Neuron (in vitro differentiated cells): ENCODE data around the gene DTHD1.

Experiments
- H2AFZ ChIP-seq: one replicate; pipeline ENCODE4 v1.6.1; 2013; ENCODE audit warnings: low read depth, mild to moderate bottlenecking, inconsistent platforms, low read length, moderate library complexity
- H3K27me3 ChIP-seq: one replicate; pipeline ENCODE4 v1.6.1; 2013; ENCODE audit warnings: low read length; ENCODE audit not compliant: insufficient read depth
- H3K36me3 ChIP-seq: one replicate; pipeline ENCODE4 v1.6.1; 2013; ENCODE audit warnings: low read length; ENCODE audit not compliant: insufficient read depth
- H3K4me1 ChIP-seq: one replicate; pipeline ENCODE4 v1.6.1; 2013; ENCODE audit warnings: low read length; ENCODE audit not compliant: insufficient read depth
- H3K4me3 ChIP-seq: 2 replicates; pipeline ENCODE4 v1.5.1; 2013; ENCODE audit warnings: mild to moderate bottlenecking, low read length, moderate library complexity
- H3K9me3 ChIP-seq: one replicate; pipeline ENCODE4 v1.6.1; 2013; ENCODE audit warnings: low read length

Gene DTHD1

GRCh38 chr4:36282503-36283030, 1.2 kb downstream of the DTHD1 start:
- Histone ChIP-seq H2AFZ (no peak overlapping the region), H3K27me3 (no peaks in the 10 kb centered on the region), H3K4me3 (no peak overlapping the region), H3K9me3 (no peaks in the 10 kb centered on the region), H3K4me1 (peaks cover 29% of the 10 kb centered on the region), H3K36me3 (no peaks in the 10 kb centered on the region)

GRCh38 chr4:36283912-36284465, 2.6 kb downstream of the DTHD1 start:
- no peaks in the 10 kb centered on the region for H3K9me3 ChIP-seq
- no peak overlapping the region for H2AFZ ChIP-seq
- H3K4me3 ChIP-seq: peak overlapping the region; percentile 22
- no peaks in the 10 kb centered on the region for H3K27me3 ChIP-seq
- no peaks in the 10 kb centered on the region for H3K36me3 ChIP-seq
- peaks cover 33% of the 10 kb centered on the region for H3K4me1 ChIP-seq

- Histone ChIP-seq H2AFZ (no peak overlapping the region), H3K9me3 (no peaks in the 10 kb centered on the region), H3K27me3 (no peaks in the 10 kb centered on the region), H3K4me3 (no peak overlapping the region), H3K4me1 (peaks cover 26% of the 10 kb centered on the region), H3K36me3 (no peaks in the 10 kb centered on the region)
Observed at GRCh38 chr4:36285784-36286480, 4.5 kb downstream of the DTHD1 start.

GRCh38 chr4:36286481-36286871, 5.1 kb downstream of the DTHD1 start:
- Histone ChIP-seq H3K27me3 (no peaks in the 10 kb centered on the region), H3K9me3 (no peaks in the 10 kb centered on the region), H2AFZ (no peak overlapping the region)

GRCh38 chr4:36288731-36289426, 7.5 kb downstream of the DTHD1 start:
- no peak overlapping the region for H3K4me3 ChIP-seq
- H3K27me3 ChIP-seq: no peaks in the 10 kb centered on the region
- H3K4me1 ChIP-seq: peaks cover 20% of the 10 kb centered on the region
- no peak overlapping the region for H2AFZ ChIP-seq
- H3K9me3 ChIP-seq: no peaks in the 10 kb centered on the region
- H3K36me3 ChIP-seq: no peaks in the 10 kb centered on the region

More at GRCh38 chr4:36286481-36286871, 5.1 kb downstream of the DTHD1 start:
- Histone ChIP-seq H3K4me1 (peaks cover 26% of the 10 kb centered on the region), H3K36me3 (no peaks in the 10 kb centered on the region), H3K4me3 (no peak overlapping the region)

- Histone ChIP-seq H3K36me3 (no peaks in the 10 kb centered on the region), H3K4me3 (no peak overlapping the region), H3K9me3 (no peaks in the 10 kb centered on the region), H2AFZ (no peak overlapping the region), H3K4me1 (peaks cover 11% of the 10 kb centered on the region), H3K27me3 (no peaks in the 10 kb centered on the region)
Observed at GRCh38 chr4:36290641-36291040, 9.2 kb downstream of the DTHD1 start.

- Histone ChIP-seq H3K4me1 (peaks cover 11% of the 10 kb centered on the region), H3K9me3 (no peaks in the 10 kb centered on the region), H3K4me3 (no peak overlapping the region), H3K36me3 (no peaks in the 10 kb centered on the region), H2AFZ (peak overlapping the region; percentile 74), H3K27me3 (no peaks in the 10 kb centered on the region)
Observed at GRCh38 chr4:36292556-36293188, 11.3 kb downstream of the DTHD1 start.

- H3K36me3 ChIP-seq: no peaks in the 10 kb centered on the region
- no peaks in the 10 kb centered on the region for H3K4me1 ChIP-seq
- no peaks in the 10 kb centered on the region for H3K27me3 ChIP-seq
- H3K4me3 ChIP-seq: no peak overlapping the region
- H2AFZ ChIP-seq: no peak overlapping the region
- no peaks in the 10 kb centered on the region for H3K9me3 ChIP-seq
Observed at GRCh38 chr4:36301127-36301526, 19.7 kb downstream of the DTHD1 start.

GRCh38 chr4:36303426-36304137, 22.2 kb downstream of the DTHD1 start:
- Histone ChIP-seq H3K27me3 (no peaks in the 10 kb centered on the region), H3K9me3 (no peaks in the 10 kb centered on the region), H3K4me3 (no peak overlapping the region), H3K36me3 (no peaks in the 10 kb centered on the region), H2AFZ (no peak overlapping the region), H3K4me1 (no peaks in the 10 kb centered on the region)

- Histone ChIP-seq H2AFZ (no peak overlapping the region), H3K4me3 (no peak overlapping the region), H3K9me3 (no peaks in the 10 kb centered on the region), H3K4me1 (no peaks in the 10 kb centered on the region), H3K36me3 (no peaks in the 10 kb centered on the region), H3K27me3 (no peaks in the 10 kb centered on the region)
Observed at GRCh38 chr4:36304138-36304681, 22.8 kb downstream of the DTHD1 start.

- Histone ChIP-seq H3K9me3 (no peaks in the 10 kb centered on the region), H3K27me3 (no peaks in the 10 kb centered on the region), H2AFZ (no peak overlapping the region), H3K4me1 (no peaks in the 10 kb centered on the region), H3K36me3 (no peaks in the 10 kb centered on the region), H3K4me3 (no peak overlapping the region)
Observed at GRCh38 chr4:36308150-36308549, 26.7 kb downstream of the DTHD1 start.

- H3K4me1 ChIP-seq: no peaks in the 10 kb centered on the region
- no peak overlapping the region for H3K4me3 ChIP-seq
- H2AFZ ChIP-seq: no peak overlapping the region
- no peaks in the 10 kb centered on the region for H3K9me3 ChIP-seq
- no peaks in the 10 kb centered on the region for H3K27me3 ChIP-seq
- no peaks in the 10 kb centered on the region for H3K36me3 ChIP-seq
Observed at GRCh38 chr4:36310216-36310615, 28.8 kb downstream of the DTHD1 start.
